Measurements from ENCODE around the gene ALDH3A1.

DNA sequence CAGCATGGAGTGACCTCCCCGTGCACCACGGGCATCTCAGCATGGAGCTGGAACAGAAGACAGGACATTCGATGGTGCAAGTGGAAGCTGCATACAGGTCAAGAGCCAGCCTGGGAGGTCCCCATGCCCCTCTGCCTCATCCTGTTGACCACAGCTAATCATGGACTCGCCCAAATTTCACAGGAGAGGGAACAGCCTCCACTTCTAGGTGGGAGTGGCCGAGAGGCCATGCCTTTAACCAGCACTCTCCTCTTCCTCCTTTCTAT is 28.0 kb downstream of the ALDH3A1 start:
- TF ChIP-seq ZBTB1 (CRISPR knock-in tag; IDR thresholded peaks at IDR 0.05; ENCODE audit: borderline replicate concordance, low read depth) (no peak), MEF2A (IDR thresholded peaks at IDR 0.05; ENCODE audit: control insufficient read depth, low read depth, low read length) (no peak), MBD2 (IDR thresholded peaks at IDR 0.05; ENCODE audit: borderline replicate concordance, low read depth) (no peak), ELF1 (tag; IDR thresholded peaks at IDR 0.05) (no peak), ZNF766 (CRISPR knock-in tag; conservative IDR thresholded peaks at IDR 0.05) (no peak), TAF1 (IDR thresholded peaks at IDR 0.05; ENCODE audit: control insufficient read depth, extremely low read depth, insufficient read depth, low read length, severe bottlenecking) (no peak), GATA2 (CRISPR knock-in tag; IDR thresholded peaks at IDR 0.05) (no peak), RFX5 (IDR thresholded peaks at IDR 0.05; ENCODE audit: low read depth, low read length) (no peak), STAT5A (IDR thresholded peaks at IDR 0.05; ENCODE audit: borderline replicate concordance, low read length) (no peak)

Measured in K562 (cell line).